ENCODE measurements around the gene ADAM10.

Gene ADAM10

DNA sequence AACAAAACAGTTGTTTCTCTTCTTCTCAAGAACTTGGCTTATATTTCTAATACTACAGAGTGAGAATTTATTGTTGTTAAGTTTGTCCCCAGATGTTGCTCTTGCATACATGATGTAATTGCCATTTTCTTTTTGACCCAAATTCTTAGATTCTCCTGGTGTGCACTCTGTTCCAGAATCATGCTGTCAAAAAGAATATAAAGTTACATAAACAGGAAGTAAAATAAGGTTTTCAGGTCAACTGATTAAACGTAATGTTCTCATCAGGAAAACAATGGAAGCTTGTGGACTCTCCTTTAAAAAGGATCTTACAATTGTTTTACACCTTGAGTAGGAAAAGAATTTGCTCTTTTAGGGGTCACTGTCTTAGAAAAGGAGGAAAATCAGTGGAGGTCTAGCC, 121.8 kb downstream of the ADAM10 start:
- Histone ChIP-seq H3F3A (ENCODE audit: insufficient read depth, low read length) (no peaks in the 10 kb centered on the region; the same call in 1 of the 2 replicates), H3K36me3 (ENCODE audit: insufficient read depth, low read length) (peaks cover 71% of the 10 kb centered on the region), H3K4me2 (ENCODE audit: low read length) (no peak overlapping the region), H3K9me2 (ENCODE audit: low read depth, low read length) (no peaks in the 10 kb centered on the region), H3K4me1 (ENCODE audit: insufficient read depth, low read length, severe bottlenecking) (peaks cover 23% of the 10 kb centered on the region), H3K9ac (ENCODE audit: low read length) (no peak overlapping the region), H3K9me3 (ENCODE audit: low read length) (no peaks in the 10 kb centered on the region), H3K79me2 (ENCODE audit: insufficient read depth, low read length) (no peaks in the 10 kb centered on the region), H3K4me3 (ENCODE audit: low read depth, low read length, poor library complexity, severe bottlenecking) (no peak overlapping the region), H2AFZ (ENCODE audit: low read length) (no peak overlapping the region), H3K27ac (ENCODE audit: low read depth, low read length, poor library complexity, severe bottlenecking) (peak overlapping the region; percentile 45), H3K27me3 (ENCODE audit: insufficient read depth, low read length) (no peaks in the 10 kb centered on the region), H4K20me1 (ENCODE audit: insufficient read depth, low read length) (no peaks in the 10 kb centered on the region)
- TF ChIP-seq, protein P1, sequence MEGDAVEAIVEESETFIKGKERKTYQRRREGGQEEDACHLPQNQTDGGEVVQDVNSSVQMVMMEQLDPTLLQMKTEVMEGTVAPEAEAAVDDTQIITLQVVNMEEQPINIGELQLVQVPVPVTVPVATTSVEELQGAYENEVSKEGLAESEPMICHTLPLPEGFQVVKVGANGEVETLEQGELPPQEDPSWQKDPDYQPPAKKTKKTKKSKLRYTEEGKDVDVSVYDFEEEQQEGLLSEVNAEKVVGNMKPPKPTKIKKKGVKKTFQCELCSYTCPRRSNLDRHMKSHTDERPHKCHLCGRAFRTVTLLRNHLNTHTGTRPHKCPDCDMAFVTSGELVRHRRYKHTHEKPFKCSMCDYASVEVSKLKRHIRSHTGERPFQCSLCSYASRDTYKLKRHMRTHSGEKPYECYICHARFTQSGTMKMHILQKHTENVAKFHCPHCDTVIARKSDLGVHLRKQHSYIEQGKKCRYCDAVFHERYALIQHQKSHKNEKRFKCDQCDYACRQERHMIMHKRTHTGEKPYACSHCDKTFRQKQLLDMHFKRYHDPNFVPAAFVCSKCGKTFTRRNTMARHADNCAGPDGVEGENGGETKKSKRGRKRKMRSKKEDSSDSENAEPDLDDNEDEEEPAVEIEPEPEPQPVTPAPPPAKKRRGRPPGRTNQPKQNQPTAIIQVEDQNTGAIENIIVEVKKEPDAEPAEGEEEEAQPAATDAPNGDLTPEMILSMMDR (IDR thresholded peaks at IDR 0.05; ENCODE audit: low read length): no peak
- no peak for TF ChIP-seq EZH2 (IDR thresholded peaks at IDR 0.05; ENCODE audit: borderline replicate concordance, low read length)

GRCh38 chr15:58627046-58627445, 122.5 kb downstream of the ADAM10 start:
- Histone ChIP-seq H3K9me2 (ENCODE audit: low read depth, low read length) (no peaks in the 10 kb centered on the region), H3K4me2 (ENCODE audit: low read length) (no peak overlapping the region), H3K27me3 (ENCODE audit: insufficient read depth, low read length) (no peaks in the 10 kb centered on the region), H3K4me3 (ENCODE audit: low read depth, low read length, poor library complexity, severe bottlenecking) (no peak overlapping the region), H2AFZ (ENCODE audit: low read length) (no peak overlapping the region), H3F3A (ENCODE audit: insufficient read depth, low read length) (no peaks in the 10 kb centered on the region; the same call in 1 of the 2 replicates), H3K4me1 (ENCODE audit: insufficient read depth, low read length, severe bottlenecking) (peaks cover 23% of the 10 kb centered on the region), H3K79me2 (ENCODE audit: insufficient read depth, low read length) (no peaks in the 10 kb centered on the region), H3K9me3 (ENCODE audit: low read length) (no peaks in the 10 kb centered on the region), H3K36me3 (ENCODE audit: insufficient read depth, low read length) (peaks cover 64% of the 10 kb centered on the region), H3K27ac (ENCODE audit: low read depth, low read length, poor library complexity, severe bottlenecking) (no peak overlapping the region), H3K9ac (ENCODE audit: low read length) (no peak overlapping the region), H4K20me1 (ENCODE audit: insufficient read depth, low read length) (no peaks in the 10 kb centered on the region)
- TF ChIP-seq, protein P1 (IDR thresholded peaks at IDR 0.05; ENCODE audit: low read length): no peak
- TF ChIP-seq EZH2 (IDR thresholded peaks at IDR 0.05; ENCODE audit: borderline replicate concordance, low read length): no peak

- no peaks in the 10 kb centered on the region for H3K79me2 ChIP-seq (ENCODE audit: insufficient read depth, low read length)
- H3K9ac ChIP-seq (ENCODE audit: low read length): no peak overlapping the region
- H3K27me3 ChIP-seq (ENCODE audit: insufficient read depth, low read length): no peaks in the 10 kb centered on the region
- no peak for TF ChIP-seq EZH2 (IDR thresholded peaks at IDR 0.05; ENCODE audit: borderline replicate concordance, low read length)
- TF ChIP-seq, protein P1 (IDR thresholded peaks at IDR 0.05; ENCODE audit: low read length): no peak
- no peaks in the 10 kb centered on the region for H3K9me3 ChIP-seq (ENCODE audit: low read length)
- H3K4me3 ChIP-seq (ENCODE audit: low read depth, low read length, poor library complexity, severe bottlenecking): no peak overlapping the region
- no peaks in the 10 kb centered on the region for H4K20me1 ChIP-seq (ENCODE audit: insufficient read depth, low read length)
- no peaks in the 10 kb centered on the region for H3F3A ChIP-seq (ENCODE audit: insufficient read depth, low read length)
- peaks cover 62% of the 10 kb centered on the region for H3K36me3 ChIP-seq (ENCODE audit: insufficient read depth, low read length)
- H3K4me2 ChIP-seq (ENCODE audit: low read length): no peak overlapping the region
- H3K9me2 ChIP-seq (ENCODE audit: low read depth, low read length): no peaks in the 10 kb centered on the region
- H2AFZ ChIP-seq (ENCODE audit: low read length): no peak overlapping the region
- no peak overlapping the region for H3K27ac ChIP-seq (ENCODE audit: low read depth, low read length, poor library complexity, severe bottlenecking)
- H3K4me1 ChIP-seq (ENCODE audit: insufficient read depth, low read length, severe bottlenecking): peaks cover 23% of the 10 kb centered on the region
These were observed 123.1 kb downstream of the ADAM10 start for GRCh38 chr15:58626378-58626777.

All from OCI-LY1 (cell line).